ENCODE measurements around the gene CDH8.

The CDH8 gene

DNA sequence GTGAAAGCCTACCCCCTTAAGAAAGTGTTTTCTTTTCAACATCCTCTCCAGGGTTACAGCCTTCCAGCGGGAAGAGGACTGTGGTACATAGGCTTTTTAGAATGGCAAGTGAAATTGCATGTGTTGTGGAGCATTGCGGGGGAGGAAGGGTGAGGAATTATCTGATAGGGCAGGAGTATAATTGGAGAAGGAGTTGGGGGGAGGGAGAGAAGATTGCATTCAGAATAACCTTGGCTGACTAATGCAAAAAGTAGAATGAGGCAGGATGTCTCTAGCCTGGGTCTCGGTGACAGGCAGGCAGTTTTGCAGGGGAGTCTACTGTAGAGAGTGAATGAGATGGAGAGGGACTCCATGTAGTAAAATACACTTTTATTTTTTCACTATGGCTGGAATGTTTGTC lies 2.4 kb upstream of the CDH8 start:
- no peak for TF ChIP-seq GABPA (IDR thresholded peaks at IDR 0.05; ENCODE audit: low read depth)
- TF ChIP-seq POLR2AphosphoS5 (IDR thresholded peaks at IDR 0.05; ENCODE audit: low read depth), result no peak
- TF ChIP-seq, protein P1, sequence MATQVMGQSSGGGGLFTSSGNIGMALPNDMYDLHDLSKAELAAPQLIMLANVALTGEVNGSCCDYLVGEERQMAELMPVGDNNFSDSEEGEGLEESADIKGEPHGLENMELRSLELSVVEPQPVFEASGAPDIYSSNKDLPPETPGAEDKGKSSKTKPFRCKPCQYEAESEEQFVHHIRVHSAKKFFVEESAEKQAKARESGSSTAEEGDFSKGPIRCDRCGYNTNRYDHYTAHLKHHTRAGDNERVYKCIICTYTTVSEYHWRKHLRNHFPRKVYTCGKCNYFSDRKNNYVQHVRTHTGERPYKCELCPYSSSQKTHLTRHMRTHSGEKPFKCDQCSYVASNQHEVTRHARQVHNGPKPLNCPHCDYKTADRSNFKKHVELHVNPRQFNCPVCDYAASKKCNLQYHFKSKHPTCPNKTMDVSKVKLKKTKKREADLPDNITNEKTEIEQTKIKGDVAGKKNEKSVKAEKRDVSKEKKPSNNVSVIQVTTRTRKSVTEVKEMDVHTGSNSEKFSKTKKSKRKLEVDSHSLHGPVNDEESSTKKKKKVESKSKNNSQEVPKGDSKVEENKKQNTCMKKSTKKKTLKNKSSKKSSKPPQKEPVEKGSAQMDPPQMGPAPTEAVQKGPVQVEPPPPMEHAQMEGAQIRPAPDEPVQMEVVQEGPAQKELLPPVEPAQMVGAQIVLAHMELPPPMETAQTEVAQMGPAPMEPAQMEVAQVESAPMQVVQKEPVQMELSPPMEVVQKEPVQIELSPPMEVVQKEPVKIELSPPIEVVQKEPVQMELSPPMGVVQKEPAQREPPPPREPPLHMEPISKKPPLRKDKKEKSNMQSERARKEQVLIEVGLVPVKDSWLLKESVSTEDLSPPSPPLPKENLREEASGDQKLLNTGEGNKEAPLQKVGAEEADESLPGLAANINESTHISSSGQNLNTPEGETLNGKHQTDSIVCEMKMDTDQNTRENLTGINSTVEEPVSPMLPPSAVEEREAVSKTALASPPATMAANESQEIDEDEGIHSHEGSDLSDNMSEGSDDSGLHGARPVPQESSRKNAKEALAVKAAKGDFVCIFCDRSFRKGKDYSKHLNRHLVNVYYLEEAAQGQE (IDR thresholded peaks at IDR 0.05; ENCODE audit: insufficient replicate concordance, low read depth), result no peak
- no peak for TF ChIP-seq SPI1 (IDR thresholded peaks at IDR 0.05; ENCODE audit: borderline replicate concordance, low read depth)
- TF ChIP-seq, protein P2, sequence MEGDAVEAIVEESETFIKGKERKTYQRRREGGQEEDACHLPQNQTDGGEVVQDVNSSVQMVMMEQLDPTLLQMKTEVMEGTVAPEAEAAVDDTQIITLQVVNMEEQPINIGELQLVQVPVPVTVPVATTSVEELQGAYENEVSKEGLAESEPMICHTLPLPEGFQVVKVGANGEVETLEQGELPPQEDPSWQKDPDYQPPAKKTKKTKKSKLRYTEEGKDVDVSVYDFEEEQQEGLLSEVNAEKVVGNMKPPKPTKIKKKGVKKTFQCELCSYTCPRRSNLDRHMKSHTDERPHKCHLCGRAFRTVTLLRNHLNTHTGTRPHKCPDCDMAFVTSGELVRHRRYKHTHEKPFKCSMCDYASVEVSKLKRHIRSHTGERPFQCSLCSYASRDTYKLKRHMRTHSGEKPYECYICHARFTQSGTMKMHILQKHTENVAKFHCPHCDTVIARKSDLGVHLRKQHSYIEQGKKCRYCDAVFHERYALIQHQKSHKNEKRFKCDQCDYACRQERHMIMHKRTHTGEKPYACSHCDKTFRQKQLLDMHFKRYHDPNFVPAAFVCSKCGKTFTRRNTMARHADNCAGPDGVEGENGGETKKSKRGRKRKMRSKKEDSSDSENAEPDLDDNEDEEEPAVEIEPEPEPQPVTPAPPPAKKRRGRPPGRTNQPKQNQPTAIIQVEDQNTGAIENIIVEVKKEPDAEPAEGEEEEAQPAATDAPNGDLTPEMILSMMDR (IDR thresholded peaks at IDR 0.05; ENCODE audit: insufficient read depth, low read length), result no peak
- DNase-seq (ENCODE audit: low read depth in 1 of 2, low spot score in 1 of 2), result no peak
- Histone ChIP-seq H3K27me3 (ENCODE audit: insufficient read depth, poor library complexity, severe bottlenecking) (peaks cover 18% of the 10 kb centered on the region), H3K4me3 (replicated peaks; ENCODE audit: insufficient read depth, low read length) (no peak overlapping the region), H3K27ac (replicated peaks) (no peak overlapping the region)

DNA sequence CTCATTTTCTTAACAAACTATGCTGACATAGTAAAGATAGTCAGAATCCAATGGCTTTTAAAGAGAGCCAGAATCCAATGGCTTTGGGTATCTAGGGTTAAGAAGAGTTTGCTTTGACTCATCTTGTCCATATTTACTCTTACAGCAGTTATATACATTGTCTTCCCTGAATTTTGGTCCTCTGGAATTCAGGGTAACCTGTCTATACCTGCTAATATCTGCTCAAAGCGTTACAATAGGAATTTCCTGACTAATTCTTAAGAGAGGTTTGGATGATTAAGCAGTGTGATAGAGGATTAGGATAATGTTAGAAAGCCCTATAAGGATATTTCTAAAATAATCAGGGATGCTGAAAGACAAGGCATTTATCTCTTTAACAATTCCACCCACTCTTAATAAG lies 2.0 kb upstream of the CDH8 start:
- Histone ChIP-seq H3K27me3 (ENCODE audit: insufficient read depth, poor library complexity, severe bottlenecking) (peaks cover 18% of the 10 kb centered on the region), H3K27ac (replicated peaks) (no peak overlapping the region), H3K4me3 (replicated peaks; ENCODE audit: insufficient read depth, low read length) (no peak overlapping the region)
- DNase-seq (ENCODE audit: low read depth in 1 of 2, low spot score in 1 of 2), result no peak
- TF ChIP-seq, protein P1 (IDR thresholded peaks at IDR 0.05; ENCODE audit: insufficient replicate concordance, low read depth), result no peak
- TF ChIP-seq POLR2AphosphoS5 (IDR thresholded peaks at IDR 0.05; ENCODE audit: low read depth) (no peak), SPI1 (IDR thresholded peaks at IDR 0.05; ENCODE audit: borderline replicate concordance, low read depth) (no peak), GABPA (IDR thresholded peaks at IDR 0.05; ENCODE audit: low read depth) (no peak)
- TF ChIP-seq, protein P2 (IDR thresholded peaks at IDR 0.05; ENCODE audit: insufficient read depth, low read length), result no peak

DNA sequence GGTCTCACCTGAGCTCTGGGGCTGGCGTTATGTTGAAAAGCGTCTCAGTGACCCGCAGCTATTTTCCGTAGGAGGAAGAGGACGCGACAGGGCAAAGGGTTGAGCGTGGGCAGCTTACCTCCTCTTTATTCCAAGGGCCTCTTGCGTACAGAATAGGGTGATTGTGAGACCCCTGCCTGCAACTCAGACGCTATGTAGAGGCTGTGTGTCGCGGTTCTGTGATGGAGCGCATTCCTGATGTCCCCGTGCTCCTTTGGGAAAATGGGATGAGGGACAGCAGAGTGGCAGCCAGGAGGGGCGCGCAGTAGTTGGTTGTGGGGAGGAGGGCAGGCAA lies 531 bp upstream of the CDH8 start:
- no peak overlapping the region for H3K27ac ChIP-seq (replicated peaks)
- no peak for DNase-seq (ENCODE audit: low read depth in 1 of 2, low spot score in 1 of 2)
- TF ChIP-seq, protein P2 (IDR thresholded peaks at IDR 0.05; ENCODE audit: insufficient read depth, low read length), result no peak
- TF ChIP-seq GABPA (IDR thresholded peaks at IDR 0.05; ENCODE audit: low read depth) (no peak), SPI1 (IDR thresholded peaks at IDR 0.05; ENCODE audit: borderline replicate concordance, low read depth) (no peak), POLR2AphosphoS5 (IDR thresholded peaks at IDR 0.05; ENCODE audit: low read depth) (no peak)
- TF ChIP-seq, protein P1 (IDR thresholded peaks at IDR 0.05; ENCODE audit: insufficient replicate concordance, low read depth), result no peak
- peaks cover 18% of the 10 kb centered on the region for H3K27me3 ChIP-seq (ENCODE audit: insufficient read depth, poor library complexity, severe bottlenecking)
- H3K4me3 ChIP-seq (replicated peaks; ENCODE audit: insufficient read depth, low read length), result no peak overlapping the region

All from HL-60 (cell line).